GM03348 (cell line): ENCODE results near the gene ARID3B.

ENCODE experiments used
- DNase-seq: peaks from one replicate; pipeline ENCODE4 v3.0.0; 2012; ENCODE audit warnings: low spot score

ARID3B gene

DNA sequence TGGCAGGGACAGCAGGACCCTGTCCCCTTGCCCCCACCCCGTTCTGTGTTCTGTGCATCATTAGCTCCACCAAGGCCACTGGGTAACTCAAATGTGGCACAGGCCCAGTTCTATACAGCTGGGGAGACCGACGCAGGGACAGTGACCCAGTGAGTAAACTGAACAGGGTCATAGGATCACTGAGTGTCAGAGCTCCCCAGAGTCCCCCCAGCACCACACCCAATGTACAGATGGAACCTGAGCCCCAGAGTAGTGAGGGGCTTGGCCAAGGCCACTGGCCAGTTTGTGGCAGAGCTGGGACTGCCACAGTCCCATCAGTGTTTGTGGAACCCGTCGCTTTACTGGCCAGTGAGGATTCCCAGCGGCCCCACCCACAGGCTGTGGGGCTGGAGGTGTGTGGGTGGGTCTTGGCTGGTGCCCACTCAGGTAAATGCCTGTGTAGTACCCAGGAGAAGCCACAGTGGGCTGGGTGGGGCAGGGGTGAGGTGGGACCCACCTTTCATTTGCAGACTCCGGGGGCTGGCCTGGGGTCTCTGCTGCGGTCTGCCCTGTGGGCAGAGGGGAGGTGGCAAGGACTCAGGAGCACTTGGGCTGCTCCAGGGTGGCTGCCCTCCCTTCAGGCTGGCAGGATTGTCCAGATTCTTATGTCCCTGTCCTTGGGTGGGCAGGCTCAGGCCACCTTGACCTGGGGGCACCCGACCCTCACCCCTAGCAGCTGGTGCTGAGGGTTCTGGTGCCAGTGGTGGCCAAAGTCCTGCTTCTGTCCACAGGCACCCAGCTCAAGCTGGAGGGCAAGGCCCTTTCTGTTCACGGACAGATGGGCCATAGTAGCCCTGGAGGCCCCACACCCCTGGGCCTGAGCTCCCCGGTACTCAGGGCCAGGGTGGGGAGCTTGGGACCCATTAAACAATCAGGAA, 63.0 kb downstream of the ARID3B start:
- no peak for DNase-seq

DNA sequence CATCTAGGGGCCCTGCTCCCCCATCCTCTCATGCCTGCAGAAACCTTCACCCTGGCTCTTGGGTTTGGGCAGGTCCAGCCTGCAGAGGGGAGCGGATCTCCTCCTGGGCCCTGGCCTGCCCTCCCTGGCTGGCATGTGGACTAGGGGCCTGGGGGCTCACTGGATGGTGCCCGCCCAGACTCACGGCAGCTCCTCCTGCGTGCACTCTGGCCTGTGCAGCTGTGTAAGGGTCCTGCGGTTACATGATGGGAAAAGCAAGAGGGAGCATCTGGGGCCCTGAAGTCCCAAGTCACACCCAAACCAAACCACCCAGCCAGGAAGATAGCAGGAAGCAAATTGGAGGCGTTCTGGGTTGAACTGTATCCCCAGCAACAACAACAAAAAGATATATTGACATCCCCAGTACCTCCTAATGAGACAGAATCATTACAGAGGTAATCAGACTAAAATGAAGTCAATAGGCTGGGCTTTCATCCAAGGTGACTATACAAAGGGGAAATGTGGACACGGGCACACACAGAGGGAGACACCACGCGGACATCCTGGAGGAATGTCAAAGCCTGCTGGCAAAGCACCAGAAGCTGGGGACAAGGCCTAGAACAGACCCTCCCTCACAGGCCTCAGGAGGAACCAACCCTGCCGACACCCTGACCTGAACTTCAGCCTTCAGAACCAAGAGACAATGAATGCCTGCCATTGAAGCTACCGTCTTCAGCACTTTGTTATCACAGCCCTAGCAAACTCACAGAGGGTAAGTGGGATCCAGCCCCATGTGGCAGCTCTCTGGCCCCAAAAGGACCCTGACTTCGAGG, 64.2 kb downstream of the ARID3B start:
- DNase-seq: no peak

DNA sequence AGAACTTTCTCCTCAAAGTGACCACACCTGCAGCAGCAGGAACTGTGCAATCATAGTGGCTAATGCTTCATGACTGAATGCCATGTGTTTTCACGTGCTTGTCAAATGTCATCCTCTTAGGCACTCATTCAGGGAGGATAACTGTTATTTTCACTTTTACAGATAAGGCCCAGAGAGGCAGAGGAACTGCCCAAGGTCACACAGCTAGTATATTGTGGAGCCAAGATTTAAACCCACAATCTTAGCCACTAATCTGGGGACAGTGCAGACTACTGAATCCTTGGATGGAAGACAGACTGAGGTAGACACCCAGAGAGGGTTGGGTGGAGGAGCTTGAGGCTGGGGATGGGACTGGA, 64.8 kb downstream of the ARID3B start:
- no peak for DNase-seq

DNA sequence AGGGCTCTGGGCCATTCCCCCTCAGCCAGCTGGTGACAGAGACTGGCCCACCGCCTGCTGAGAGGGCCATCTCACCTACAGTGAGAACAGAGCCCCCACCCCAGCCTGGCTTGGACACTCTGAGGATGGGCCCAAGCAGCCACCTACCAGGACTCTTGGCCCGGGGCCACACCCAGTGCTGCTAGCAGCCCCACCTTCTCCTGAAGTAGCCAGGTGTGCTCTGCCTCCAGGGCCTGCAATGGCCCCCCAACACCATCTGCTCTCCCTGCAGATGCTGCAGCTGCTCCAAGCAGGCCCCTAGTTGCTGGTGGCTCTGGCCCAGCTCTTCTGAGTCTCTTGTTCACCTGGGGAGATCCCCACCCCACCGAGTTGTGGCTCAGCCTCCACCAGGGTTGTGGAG, 67.8 kb downstream of the ARID3B start:
- no peak for DNase-seq

DNA sequence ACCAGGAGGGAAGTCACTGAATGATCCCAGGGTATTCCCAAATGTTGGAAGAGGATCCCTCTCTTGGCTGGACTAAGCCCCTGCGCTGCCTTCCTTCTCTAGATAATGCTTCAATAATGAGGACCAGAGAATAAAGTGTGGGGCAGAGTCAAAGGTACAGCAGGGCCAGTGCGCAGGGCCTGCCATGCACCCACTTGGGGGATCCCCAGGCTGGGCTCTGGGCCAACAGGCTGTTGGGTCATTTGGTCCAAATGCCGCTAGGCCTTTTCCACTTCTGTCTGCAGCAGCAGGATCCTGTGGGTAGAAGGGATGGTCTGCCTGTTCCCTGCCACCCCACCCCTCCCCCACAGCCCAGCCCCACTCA, 68.9 kb downstream of the ARID3B start:
- DNase-seq: no peak

DNA sequence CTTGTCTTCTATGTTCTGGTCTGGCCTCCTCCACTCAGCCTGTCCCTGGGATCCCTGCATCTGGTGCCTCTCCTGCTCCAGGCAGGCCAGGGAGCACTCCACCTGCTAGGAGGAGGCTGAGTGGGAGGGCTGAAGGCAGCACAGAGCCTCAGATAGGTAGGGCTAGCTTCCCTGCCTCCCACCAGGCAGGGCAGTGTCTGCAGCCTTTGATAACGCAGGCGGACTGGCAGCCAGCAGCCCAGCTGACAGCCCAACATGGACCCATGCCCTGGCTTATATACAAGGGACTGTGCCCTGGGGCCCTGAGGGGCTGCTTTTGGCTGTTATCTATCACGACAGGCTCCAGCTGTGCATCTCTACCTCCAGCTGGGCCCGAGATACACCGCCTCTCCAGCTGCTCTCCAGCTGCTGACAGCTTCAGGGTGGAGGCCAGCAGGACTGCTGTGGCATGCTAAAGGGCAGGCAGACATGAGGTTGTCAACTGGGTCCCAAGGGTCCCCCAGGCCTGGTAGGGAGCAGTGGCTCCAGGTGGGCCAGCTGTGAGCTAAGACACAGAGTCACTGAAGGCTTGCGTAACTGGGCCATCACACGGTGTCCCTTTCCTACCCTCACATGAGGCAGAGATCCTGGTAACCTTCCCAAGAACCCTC, 69.4 kb downstream of the ARID3B start:
- no peak for DNase-seq

DNA sequence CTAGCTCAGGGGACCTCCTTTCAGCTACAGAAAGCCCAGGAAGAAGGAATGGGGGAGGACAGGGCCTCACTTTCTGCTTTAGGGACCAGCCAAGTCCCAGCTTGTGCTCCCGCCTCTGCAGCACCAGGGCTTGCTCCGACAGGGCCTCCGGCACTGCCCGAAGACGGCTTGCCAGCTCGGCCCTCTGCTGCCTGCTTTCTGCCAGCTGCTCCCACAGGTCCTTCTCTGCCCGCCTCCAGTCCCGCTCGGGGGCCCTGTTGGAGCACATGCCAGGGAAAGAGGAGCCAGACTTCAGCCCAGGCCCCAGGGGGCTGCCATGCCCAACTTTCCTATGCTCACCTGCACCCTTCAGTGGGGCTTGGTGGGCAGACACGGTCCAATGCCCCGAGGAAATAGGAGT, 70.3 kb downstream of the ARID3B start:
- no peak for DNase-seq

DNA sequence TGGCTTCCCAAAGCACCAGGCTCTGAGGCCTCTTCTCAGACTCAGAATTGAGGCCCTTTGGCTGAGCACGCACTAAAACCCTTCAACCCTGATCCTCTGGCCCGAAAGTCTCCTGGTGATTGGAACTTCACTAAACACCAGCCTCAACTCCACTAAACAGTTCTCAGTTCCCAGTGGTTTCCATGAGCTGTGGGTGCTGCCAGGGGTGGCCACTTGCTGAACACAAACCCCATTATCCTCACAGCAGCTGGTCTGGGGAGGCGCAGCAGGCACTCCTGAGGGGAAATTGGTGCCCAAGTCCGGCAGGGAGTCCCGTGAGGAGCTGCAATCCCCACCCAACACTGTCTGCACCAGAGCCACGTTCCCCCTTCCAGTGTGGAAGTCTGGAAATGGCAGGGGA, 70.8 kb downstream of the ARID3B start:
- no peak for DNase-seq

DNA sequence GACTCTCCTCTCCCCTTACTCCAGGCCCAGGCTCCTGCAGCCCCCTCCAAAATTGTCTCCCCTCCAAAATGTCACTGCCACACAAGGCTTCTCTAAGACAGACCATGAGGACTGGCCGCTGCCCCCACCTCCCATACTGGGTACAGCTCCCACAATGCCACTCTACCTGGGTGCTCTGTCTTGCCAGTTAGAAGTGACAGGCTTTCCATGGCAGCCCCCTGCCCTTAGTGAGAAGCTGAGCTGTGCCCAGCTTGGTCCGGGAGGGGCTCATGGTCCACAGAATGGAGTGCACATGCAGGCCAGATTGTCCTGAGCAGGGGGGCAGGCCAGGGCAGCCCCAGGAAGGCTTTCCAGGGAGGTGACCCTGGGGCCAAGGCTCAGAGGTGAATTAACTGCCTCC, 71.7 kb downstream of the ARID3B start:
- DNase-seq: no peak

DNA sequence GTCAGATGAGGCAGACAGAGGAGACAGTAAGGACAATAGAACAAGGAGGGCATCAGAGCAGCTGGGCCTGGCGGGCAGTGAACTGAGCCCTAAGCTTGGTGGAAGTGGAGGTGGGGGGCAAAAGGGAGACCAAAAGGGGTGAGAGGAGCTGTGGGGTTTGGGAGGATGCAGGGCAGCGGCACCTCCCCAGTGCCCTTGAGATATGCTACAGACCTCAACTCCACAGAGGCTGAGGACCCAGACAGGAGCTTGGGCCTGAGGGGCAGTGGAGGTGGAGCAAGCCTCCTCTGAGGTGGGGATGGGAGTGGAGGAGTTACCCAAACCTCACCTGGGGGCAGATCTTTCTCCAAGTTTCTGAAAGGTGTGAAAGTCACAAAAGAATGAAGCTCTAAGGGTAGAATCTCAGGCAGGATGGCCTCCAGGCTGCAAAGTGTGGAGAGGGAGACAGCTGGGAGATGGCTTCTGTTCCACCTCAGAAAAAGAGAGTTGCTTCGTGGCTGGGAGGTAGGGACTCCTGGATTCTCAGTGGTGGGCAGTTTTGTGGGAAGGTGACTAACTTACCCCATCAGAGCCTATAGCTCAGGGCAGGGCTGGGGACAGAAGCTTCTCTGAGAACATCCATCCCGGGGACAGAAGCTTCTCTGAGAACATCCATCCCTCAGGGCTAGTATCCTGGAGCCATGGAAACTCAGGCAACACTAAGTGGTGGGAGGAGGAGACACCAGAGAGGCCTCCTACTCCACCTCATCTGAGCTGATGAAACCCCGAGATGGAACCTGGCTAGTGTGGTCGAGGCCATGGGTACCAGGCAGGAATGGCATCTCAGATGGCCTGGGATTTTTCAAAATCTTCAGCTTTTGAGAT, 72.3 kb downstream of the ARID3B start:
- DNase-seq: no peak

DNA sequence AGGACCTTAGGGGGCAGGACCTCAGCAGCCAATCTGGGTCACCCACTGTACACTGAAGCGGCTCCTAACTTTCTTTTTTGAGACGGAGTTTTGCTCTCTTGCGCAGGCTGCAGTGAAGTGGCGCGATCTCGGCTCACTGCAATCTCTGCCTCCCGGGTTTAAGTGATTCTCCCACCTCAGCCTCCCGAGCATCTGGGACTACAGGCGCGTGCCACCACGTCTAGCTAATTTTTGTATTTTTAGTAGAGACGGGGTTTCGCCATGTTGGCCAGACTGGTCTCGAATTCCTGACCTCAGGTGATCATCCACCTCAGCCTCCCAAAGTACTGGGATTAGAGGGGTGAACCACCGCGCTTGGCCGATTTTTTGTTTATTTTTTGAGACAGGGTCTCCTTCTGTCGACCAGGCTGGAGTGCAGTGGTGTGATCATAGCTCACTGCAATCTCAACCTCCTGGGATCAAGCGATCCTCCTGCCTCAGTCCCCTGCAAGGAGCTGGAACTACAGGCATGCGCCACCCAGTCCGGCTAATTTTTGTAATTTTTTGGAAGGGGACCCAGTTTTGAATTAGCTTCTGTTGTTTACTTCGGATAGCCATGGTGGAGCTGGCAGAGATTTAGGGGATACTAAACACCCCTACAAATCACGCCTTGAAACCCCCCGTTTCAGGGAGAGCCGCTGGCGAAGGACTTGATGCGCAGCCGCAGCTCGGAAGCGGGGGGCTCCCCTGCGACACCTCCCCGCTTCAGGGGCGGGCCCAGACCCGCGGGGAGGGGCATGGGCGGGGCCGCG, 73.1 kb downstream of the ARID3B start:
- no peak for DNase-seq

DNA sequence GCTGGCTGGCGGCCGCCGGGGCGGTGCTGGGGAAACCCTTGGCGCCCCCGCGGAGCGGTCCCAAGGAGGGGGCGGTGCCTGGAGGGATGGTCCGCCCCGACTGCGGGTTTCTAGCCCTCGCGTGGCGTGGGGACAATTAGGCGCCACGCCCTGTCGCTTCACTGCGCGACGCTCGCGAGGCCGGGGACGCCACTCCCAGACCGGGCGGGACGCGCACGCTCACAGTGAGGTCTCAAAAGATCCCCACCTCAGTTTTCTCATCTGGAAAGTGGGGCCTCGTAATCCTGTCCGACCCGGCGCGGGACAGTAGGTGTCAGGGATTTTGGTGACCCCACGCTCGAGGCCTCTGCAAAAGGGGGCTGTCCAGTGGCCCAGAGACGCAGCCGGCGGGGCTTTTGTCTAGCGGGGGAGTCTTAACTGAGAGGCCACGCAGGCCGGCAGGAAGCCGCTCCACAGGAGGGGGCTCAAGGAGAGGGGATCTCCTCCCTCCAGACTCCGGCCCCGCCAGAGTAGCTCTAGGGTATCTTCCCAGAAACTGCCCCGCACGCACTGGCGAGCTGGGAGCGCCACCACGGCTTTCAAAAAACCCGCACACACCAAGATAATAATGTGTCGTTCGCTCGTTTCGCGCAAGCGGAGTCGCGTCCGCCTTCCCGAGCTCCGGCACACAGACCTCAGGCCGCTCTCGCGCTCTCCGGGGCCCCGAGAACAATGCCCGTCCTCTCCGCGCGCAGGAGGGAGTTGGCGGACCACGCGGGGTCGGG, 73.9 kb downstream of the ARID3B start:
- peak; percentile 99 for DNase-seq

DNA sequence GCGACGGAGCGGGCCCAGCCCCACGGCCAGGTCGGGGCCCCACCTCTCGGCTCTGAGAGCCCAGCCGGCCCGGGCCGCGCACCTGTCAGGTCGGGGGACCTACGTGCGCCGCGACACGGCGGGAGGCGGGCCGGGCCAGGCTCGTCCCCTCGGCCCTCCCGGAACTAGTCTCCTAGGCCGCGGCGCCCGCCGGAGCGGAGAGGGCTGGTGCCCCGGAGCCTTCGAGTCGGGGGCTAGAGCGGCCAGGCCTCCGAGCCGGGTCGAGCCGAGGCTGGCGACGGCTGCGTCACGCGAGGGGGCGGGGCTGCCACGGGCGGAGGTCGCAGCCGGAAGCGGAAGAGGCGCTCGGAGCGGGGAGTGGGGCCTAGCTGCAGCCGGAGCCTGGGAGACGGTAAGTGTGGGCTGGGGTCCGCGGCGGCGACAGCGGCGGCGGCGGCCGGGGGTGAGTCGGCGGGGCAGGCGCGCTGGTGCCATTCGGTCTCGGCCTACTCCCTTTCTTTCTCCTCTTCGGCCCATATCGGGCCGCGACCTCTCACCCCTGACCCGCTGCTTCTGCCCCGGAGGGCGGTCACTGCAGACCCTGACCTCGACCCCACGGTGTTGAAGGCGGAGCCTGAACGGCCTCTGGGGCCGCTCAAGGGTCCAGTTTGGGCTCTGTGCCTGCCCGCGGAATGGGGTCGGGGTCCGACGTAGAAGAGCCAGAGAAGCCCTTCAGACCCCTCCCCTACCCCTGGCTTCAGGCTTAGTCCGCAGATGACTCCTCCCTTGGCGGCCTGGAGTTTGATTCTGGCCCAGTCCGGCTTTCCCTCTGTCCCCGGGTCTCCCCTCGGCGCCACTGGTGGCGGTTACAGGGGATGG, 74.7 kb downstream of the ARID3B start, which contains the start of gene CLK3:
CLK3 (plus strand) TSS at position 329 of the 858 bp plus-strand sequence. CDS start 3,361 bp downstream, outside the sequence.
- peak; percentile 97 for DNase-seq

DNA sequence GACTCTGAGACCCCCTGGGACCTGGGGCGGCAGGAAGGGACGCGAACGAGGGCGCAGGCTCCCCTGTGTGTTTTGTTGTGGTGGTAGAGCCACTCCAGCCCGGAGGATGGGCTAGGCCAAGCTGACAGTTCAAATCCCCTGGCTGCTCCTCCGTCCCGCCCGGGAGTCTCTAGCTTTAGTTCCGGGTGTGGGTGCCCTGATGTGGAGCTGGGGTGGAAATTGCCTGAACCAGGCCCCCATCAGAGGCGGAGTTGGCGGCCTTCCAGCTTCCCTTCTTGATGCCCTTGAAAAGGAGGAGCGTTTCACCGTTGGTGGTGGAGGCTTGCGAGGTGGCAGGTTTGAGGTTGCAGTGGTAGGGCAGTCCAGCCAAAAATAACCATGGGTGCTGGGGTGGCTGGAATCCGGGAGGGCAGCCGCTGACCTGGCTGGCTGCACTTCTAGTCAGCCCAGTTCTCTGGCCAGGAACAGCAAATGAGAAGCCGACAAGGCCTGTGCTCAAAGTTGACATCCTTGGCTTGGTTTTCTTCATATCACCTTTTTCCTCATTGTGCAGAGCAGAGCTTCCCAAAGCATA, 75.4 kb downstream of the ARID3B start:
- DNase-seq: peak; percentile 75

DNA sequence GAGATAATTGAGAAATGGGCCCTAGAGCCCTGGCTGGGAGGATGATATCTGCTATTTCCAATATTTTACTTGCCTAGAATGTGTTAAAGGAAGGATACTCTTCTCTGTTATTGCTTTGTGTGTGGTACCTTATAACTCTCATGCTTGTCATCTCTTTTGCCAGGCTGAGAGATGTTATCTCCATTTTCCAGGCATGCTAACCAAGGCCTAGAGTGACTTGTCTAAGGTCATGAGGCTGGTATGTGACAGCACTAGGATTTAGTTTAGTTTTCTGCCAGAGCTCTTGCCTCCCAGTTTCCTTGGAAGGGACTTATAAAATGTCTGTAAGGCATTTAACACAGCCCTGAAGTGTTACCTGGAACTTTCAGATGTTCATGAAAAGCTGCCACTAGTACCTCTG, 76.0 kb downstream of the ARID3B start:
- no peak for DNase-seq

DNA sequence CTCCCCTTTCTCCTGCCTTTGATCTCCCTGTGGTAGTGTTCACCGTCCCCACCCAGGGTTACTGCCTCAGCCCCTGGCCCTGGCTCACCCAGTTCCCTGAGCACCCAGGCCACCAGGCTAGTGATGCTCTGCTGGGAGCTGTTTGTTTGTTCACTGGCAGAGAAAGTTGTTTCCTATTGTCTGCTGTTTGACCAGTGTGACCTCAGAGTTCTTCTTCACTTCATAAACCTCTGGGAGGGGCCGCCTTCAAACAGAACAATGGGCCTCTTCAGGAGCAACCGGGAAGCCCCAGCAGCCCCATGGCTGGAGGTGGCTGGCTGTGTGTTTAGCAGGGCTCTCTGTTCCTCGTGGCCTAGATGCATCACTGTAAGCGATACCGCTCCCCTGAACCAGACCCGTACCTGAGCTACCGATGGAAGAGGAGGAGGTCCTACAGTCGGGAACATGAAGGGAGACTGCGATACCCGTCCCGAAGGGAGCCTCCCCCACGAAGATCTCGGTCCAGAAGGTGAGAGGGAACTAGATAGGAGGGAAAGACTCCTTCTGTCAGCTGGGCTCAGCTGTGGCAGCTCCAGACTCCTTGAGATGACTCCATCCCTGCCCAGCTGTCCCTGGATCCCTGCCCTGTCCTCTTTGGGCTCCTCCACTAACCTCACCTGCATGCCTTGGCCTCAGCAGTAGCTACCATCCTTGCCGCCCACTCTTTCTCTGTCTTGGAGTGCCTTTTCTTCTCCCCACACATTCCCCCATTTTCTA, 78.0 kb downstream of the ARID3B start:
- DNase-seq: no peak

DNA sequence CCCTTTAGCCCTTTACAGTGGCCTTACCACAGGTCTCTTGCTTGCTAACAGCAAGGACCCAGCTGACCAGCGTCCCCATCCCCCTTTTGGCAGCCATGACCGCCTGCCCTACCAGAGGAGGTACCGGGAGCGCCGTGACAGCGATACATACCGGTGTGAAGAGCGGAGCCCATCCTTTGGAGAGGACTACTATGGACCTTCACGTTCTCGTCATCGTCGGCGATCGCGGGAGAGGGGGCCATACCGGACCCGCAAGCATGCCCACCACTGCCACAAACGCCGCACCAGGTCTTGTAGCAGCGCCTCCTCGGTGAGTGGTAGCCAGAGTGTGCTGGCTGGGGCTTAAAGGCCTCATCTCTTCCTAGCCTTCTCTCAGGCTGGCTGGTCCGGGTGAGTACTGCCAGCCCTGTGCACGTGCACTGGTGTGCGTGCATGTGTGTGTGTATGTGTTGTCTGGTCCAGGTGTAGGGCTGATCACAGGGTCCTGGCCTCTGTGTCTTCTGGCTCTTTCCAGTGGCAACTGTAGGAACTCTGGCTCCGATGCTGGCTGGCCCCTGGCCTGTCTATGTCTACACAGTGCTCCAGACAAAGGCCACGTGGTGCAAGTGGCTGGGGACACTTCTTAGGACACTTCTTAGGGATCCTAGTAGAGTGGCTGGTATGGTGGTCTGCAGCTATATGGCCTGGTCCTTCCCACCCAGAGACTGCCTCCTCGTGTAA, 79.1 kb downstream of the ARID3B start:
- no peak for DNase-seq
